OCI-LY3 (cell line): Measurements from ENCODE around the gene RPUSD3.

Experiments used
- CTCF ChIP-seq: fragments of 200-600, 300-600 bp; sonication (generic); IDR thresholded peaks from 2 replicates; pipeline ENCODE4 v1.5.1; 2014; ENCODE audit warnings: antibody characterized with exemption, low read length, low read depth
- EZH2phosphoT487 ChIP-seq: fragments of 200-600 bp; shearing (Covaris generic); IDR thresholded peaks from 2 replicates; pipeline ENCODE4 v1.6.1; 2018; ENCODE audit warnings: antibody characterized with exemption, mixed run types, low read depth

DNA sequence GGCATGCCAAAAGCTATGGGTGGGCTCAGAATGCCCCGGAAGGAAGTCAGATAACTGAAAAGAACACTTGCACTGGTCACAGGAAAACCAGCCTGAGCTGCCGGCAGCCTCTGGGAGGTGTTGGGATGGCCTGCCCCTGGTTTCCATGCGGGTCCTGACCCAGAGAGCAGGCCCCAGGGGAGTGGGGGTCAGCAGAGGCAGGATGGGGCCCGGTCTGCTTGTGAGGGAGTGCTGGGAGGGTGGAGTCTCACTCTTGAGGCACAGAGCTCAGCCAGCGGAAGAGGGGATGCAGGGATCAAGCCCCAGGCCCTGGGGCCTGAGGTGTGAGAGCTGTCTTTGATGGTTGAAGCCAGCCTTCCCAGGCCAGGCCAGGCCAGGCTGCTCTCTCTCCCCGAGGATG is 2.4 kb upstream of the RPUSD3 start:
- TF ChIP-seq CTCF (no peak), EZH2phosphoT487 (no peak)
